ENCODE results near the gene TAB2. TPM values are rescaled to one million over a fixed set of nuclear protein-coding genes. Genes with fewer than 3 reads are reported as not detected.

The TAB2 gene
- total RNA-seq, 1 experiment from 2014 or later, result 56.7 TPM

DNA sequence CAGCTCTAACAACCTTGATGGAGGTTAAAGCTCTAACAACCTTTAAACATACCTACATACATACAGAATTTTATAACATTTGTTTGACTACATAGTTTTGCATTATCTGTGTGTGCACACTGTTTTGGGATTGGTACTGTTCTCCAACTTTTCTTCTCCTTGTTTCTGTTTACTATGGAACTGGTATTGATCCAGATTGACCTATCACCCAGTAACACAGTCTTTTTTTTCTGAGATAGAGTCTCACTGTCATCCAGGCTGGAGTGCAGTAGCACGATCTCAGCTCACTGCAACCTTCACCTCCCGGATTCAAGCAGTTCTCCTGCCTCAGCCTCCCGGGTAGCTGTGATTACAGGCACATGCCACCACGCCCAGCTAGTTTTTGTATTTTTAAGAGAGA lies 65.9 kb downstream of the TAB2 start:
- no peaks in the 10 kb centered on the region; a peak in 1 of 4 replicates for H3K9me3 ChIP-seq (ENCODE audit: control insufficient read depth in 1 of 2, insufficient read depth in 1 of 2, low read depth in 1 of 2, low read length in 2 of 2)
- no peaks in the 10 kb centered on the region for H3K9me2 ChIP-seq (ENCODE audit: insufficient read depth)
- no peaks in the 10 kb centered on the region for H3K4me1 ChIP-seq (ENCODE audit: control insufficient read depth in 1 of 2, insufficient read depth in 2 of 2, low read length in 2 of 2)
- H3K36me3 ChIP-seq (ENCODE audit: control insufficient read depth in 1 of 2, insufficient read depth in 2 of 2, low read length in 2 of 2), result peaks cover 10 to 14% of the 10 kb centered on the region in 2 experiments
- no peak overlapping the region for H2AFZ ChIP-seq (ENCODE audit: low read depth, low read length, poor library complexity, severe bottlenecking)
- no peak overlapping the region for H3K4me3 ChIP-seq (replicated peaks in 1 of 2; ENCODE audit: low read depth in 1 of 2, low read length in 2 of 2)
- ChIA-PET CTCF (no interaction called here), RAD21 (ENCODE audit: low non-redundant PET in 1 of 2, low total read pairs in 2 of 2, uncharacterized antibody in 2 of 2, unreplicated experiment in 2 of 2) (no interaction called here), POLR2A (no interaction called here)
- ATAC-seq, result no peak
- H3K9ac ChIP-seq (ENCODE audit: low read length), result no peak overlapping the region
- DNase-seq (ENCODE audit: low read depth, low spot score), result no peak
- intact Hi-C loops (cut with micrococcal nuclease), result no loop called here
- H3K27ac ChIP-seq (ENCODE audit: low read depth, low read length), result no peak overlapping the region
- BruUV-seq (replicated peaks), result no TSS peak
- H3K4me2 ChIP-seq (ENCODE audit: low read length), result no peak overlapping the region
- no peaks in the 10 kb centered on the region for H3K27me3 ChIP-seq (ENCODE audit: insufficient read depth, low read length)
- TF ChIP-seq SP1 (IDR thresholded peaks at IDR 0.05; ENCODE audit: low read depth), result no peak
- TF ChIP-seq EZH2 (IDR thresholded peaks at IDR 0.05), result no peak
- no peak for TF ChIP-seq POLR2A (IDR thresholded peaks at IDR 0.05; ENCODE audit: borderline replicate concordance, extremely low read depth, insufficient read depth, insufficient read length)
- TF ChIP-seq, protein P1, sequence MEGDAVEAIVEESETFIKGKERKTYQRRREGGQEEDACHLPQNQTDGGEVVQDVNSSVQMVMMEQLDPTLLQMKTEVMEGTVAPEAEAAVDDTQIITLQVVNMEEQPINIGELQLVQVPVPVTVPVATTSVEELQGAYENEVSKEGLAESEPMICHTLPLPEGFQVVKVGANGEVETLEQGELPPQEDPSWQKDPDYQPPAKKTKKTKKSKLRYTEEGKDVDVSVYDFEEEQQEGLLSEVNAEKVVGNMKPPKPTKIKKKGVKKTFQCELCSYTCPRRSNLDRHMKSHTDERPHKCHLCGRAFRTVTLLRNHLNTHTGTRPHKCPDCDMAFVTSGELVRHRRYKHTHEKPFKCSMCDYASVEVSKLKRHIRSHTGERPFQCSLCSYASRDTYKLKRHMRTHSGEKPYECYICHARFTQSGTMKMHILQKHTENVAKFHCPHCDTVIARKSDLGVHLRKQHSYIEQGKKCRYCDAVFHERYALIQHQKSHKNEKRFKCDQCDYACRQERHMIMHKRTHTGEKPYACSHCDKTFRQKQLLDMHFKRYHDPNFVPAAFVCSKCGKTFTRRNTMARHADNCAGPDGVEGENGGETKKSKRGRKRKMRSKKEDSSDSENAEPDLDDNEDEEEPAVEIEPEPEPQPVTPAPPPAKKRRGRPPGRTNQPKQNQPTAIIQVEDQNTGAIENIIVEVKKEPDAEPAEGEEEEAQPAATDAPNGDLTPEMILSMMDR (IDR thresholded peaks at IDR 0.05 in 2 of 3, conservative IDR thresholded peaks at IDR 0.05 in 1 of 3; ENCODE audit: borderline replicate concordance in 1 of 3, insufficient read depth in 1 of 3, low read depth in 2 of 3, low read length in 2 of 3), result no peak
- TF ChIP-seq, protein P2, sequence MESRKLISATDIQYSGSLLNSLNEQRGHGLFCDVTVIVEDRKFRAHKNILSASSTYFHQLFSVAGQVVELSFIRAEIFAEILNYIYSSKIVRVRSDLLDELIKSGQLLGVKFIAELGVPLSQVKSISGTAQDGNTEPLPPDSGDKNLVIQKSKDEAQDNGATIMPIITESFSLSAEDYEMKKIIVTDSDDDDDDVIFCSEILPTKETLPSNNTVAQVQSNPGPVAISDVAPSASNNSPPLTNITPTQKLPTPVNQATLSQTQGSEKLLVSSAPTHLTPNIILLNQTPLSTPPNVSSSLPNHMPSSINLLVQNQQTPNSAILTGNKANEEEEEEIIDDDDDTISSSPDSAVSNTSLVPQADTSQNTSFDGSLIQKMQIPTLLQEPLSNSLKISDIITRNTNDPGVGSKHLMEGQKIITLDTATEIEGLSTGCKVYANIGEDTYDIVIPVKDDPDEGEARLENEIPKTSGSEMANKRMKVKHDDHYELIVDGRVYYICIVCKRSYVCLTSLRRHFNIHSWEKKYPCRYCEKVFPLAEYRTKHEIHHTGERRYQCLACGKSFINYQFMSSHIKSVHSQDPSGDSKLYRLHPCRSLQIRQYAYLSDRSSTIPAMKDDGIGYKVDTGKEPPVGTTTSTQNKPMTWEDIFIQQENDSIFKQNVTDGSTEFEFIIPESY (IDR thresholded peaks at IDR 0.05; ENCODE audit: extremely low read depth, insufficient replicate concordance, low read length), result no peak
- no peak for TF ChIP-seq RAD21 (IDR thresholded peaks at IDR 0.05; ENCODE audit: low read depth)
- TF ChIP-seq EZH2phosphoT487 (IDR thresholded peaks at IDR 0.05; ENCODE audit: borderline replicate concordance), result no peak
- TF ChIP-seq JUND (IDR thresholded peaks at IDR 0.05), result no peak
- TF ChIP-seq, protein P3, sequence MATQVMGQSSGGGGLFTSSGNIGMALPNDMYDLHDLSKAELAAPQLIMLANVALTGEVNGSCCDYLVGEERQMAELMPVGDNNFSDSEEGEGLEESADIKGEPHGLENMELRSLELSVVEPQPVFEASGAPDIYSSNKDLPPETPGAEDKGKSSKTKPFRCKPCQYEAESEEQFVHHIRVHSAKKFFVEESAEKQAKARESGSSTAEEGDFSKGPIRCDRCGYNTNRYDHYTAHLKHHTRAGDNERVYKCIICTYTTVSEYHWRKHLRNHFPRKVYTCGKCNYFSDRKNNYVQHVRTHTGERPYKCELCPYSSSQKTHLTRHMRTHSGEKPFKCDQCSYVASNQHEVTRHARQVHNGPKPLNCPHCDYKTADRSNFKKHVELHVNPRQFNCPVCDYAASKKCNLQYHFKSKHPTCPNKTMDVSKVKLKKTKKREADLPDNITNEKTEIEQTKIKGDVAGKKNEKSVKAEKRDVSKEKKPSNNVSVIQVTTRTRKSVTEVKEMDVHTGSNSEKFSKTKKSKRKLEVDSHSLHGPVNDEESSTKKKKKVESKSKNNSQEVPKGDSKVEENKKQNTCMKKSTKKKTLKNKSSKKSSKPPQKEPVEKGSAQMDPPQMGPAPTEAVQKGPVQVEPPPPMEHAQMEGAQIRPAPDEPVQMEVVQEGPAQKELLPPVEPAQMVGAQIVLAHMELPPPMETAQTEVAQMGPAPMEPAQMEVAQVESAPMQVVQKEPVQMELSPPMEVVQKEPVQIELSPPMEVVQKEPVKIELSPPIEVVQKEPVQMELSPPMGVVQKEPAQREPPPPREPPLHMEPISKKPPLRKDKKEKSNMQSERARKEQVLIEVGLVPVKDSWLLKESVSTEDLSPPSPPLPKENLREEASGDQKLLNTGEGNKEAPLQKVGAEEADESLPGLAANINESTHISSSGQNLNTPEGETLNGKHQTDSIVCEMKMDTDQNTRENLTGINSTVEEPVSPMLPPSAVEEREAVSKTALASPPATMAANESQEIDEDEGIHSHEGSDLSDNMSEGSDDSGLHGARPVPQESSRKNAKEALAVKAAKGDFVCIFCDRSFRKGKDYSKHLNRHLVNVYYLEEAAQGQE (IDR thresholded peaks at IDR 0.05; ENCODE audit: low read depth), result no peak
- TF ChIP-seq POLR2AphosphoS5 (IDR thresholded peaks at IDR 0.05; ENCODE audit: low read depth, low read length), result no peak
- TF ChIP-seq FOSL1 (IDR thresholded peaks at IDR 0.05; ENCODE audit: low read depth), result no peak
- TF ChIP-seq SIN3A (IDR thresholded peaks at IDR 0.05; ENCODE audit: low read depth), result no peak
- no peak for TF ChIP-seq ZFX (IDR thresholded peaks at IDR 0.05)
- no peak for TF ChIP-seq TCF7L2 (IDR thresholded peaks at IDR 0.05; ENCODE audit: borderline replicate concordance, extremely low read depth, insufficient read depth, insufficient read length)
- TF ChIP-seq EGR1 (IDR thresholded peaks at IDR 0.05; ENCODE audit: low read depth), result no peak
- TF ChIP-seq, protein P4, sequence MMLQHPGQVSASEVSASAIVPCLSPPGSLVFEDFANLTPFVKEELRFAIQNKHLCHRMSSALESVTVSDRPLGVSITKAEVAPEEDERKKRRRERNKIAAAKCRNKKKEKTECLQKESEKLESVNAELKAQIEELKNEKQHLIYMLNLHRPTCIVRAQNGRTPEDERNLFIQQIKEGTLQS (IDR thresholded peaks at IDR 0.05), result no peak
- TF ChIP-seq YY1 (IDR thresholded peaks at IDR 0.05; ENCODE audit: extremely low read depth, insufficient replicate concordance, low read depth, low read length), result no peak
- H3K79me2 ChIP-seq (ENCODE audit: insufficient read depth, low read length), result peaks cover 28% of the 10 kb centered on the region
- H4K20me1 ChIP-seq (ENCODE audit: insufficient read depth), result peaks cover 4% of the 10 kb centered on the region; the same call in 1 of the 2 replicates

Data from HCT116 (cell line).